Testis (tissue), 2 donors: ENCODE results near the gene EPHB1.

Source experiments
- CTCF ChIP-seq, 3 experiments: fragments of 450-650 bp in 2 of 3; fragments of 200-600 bp in 1 of 3; sonication (generic) in 1 of 3; IDR thresholded peaks; one replicate each; pipeline ENCODE4 v1.5.1; 2016 to 2019; ENCODE audit warnings: antibody characterized with exemption in 3 of 3, mild to moderate bottlenecking in 2 of 3, moderate library complexity in 1 of 3
- POLR2A ChIP-seq: fragments of 450-650 bp; IDR thresholded peaks from one replicate; pipeline ENCODE4 v1.6.1; 2017; ENCODE audit warnings: antibody characterized with exemption, mild to moderate bottlenecking, moderate library complexity

- TF ChIP-seq POLR2A (no peak), CTCF (IDR thresholded peaks at IDR 0.05) (no peak)
Measured at GRCh38 chr3:135057996-135058395, 262.9 kb downstream of the EPHB1 start.
